Measurements from ENCODE around the gene NSUN7.

- no peak for TF ChIP-seq YY1 (IDR thresholded peaks at IDR 0.05; ENCODE audit: insufficient read depth, insufficient read length)
- no peak for TF ChIP-seq ZNF274 (IDR thresholded peaks at IDR 0.05; ENCODE audit: low read depth, low read length)
- TF ChIP-seq SUZ12 (IDR thresholded peaks at IDR 0.05; ENCODE audit: extremely low read depth, insufficient read depth, insufficient read length) = no peak
Measured at GRCh38 chr4:40827758-40828157, 78.0 kb downstream of the NSUN7 start.
